GM12874 (cell line): ENCODE measurements around the gene LMO7.

Source experiments
- TF ChIP-seq, protein P1 (sequence below): IDR thresholded peaks from 2 replicates; pipeline ENCODE4 v1.5.1; 2011; ENCODE audit warnings: low read depth, mild to moderate bottlenecking, control low read depth, low read length, moderate library complexity; ENCODE audit not compliant: insufficient read depth

The LMO7 gene

DNA sequence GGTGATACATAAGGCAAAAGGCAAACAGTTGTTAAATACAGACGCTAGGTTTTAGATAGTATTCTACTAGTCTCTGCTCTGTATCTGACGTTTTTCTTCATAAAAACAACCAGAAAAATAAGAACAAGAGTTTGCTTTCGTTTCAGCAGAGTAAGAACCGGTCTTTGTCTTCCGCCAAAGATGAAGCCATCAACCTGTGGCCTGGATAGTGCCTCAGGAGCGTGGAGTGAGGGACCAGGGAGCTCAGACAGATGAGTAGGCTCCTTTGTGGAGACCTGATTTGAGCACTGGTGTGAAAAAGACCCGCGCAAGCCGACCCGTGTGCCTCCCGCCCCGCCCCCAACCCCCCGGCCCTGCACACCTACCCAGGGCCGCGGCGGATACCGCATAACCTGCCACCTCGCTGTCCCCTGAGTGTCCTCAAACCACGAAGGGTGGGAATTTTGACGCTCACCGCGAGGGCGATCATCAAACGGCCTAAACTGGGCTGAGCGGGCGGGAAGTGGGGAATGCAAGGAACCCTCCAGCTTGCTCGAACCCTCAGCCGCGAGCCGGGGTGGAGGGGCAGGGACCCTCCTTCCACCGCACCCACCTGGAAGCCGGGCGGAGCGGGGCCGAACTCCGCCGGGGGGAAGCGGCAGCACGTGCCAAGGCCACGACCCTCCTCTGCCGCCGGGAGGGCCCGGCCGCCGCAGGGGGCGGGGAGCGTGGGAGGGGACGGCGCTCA is 866 bp upstream of the LMO7 start:
- TF ChIP-seq, protein P1, sequence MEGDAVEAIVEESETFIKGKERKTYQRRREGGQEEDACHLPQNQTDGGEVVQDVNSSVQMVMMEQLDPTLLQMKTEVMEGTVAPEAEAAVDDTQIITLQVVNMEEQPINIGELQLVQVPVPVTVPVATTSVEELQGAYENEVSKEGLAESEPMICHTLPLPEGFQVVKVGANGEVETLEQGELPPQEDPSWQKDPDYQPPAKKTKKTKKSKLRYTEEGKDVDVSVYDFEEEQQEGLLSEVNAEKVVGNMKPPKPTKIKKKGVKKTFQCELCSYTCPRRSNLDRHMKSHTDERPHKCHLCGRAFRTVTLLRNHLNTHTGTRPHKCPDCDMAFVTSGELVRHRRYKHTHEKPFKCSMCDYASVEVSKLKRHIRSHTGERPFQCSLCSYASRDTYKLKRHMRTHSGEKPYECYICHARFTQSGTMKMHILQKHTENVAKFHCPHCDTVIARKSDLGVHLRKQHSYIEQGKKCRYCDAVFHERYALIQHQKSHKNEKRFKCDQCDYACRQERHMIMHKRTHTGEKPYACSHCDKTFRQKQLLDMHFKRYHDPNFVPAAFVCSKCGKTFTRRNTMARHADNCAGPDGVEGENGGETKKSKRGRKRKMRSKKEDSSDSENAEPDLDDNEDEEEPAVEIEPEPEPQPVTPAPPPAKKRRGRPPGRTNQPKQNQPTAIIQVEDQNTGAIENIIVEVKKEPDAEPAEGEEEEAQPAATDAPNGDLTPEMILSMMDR: no peak

DNA sequence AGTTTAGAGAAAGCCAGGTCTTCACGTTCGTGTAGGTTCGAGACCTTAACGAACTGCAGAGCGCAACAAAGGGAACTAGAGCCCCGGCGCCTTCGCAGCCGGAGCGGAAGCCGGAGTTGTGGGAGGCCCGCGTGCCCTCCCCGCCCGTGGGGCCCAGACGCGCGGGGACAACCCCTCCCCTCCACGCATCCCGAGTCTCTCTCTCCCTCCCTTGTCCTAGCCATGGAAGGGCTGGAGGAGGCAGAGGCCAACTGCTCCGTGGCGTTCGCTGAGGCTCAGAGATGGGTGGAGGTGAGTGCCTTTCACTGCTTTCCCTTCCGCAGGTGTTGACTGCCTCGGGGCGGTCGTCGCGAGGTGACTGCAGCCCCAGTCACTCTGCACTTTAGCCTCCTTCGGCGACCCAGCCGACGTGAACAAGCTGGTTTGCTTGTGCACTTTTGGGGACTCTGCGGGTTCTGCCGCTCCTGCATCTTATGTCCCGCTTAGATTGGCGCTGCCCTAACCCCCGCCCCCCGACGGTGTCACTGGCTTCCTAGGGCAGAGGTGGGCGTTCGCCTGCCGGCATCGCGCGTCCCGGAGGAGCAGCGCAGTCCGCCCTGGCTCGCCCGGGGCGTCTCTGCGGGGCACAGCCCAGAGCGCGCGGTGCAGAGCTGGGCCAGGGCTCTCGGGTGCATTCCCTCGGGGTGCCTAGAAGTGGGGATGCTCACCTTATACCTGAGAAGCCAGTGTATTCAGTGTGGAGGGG is 478 bp downstream of the LMO7 start:
- TF ChIP-seq, protein P1: no peak

GRCh38 chr13:75637181-75637750 is 1.1 kb downstream of the LMO7 start:
- TF ChIP-seq, protein P1: no peak

GRCh38 chr13:75639454-75639853 is 3.3 kb downstream of the LMO7 start:
- TF ChIP-seq, protein P1: no peak

GRCh38 chr13:75641026-75641425 is 4.9 kb downstream of the LMO7 start:
- TF ChIP-seq, protein P1: no peak

DNA sequence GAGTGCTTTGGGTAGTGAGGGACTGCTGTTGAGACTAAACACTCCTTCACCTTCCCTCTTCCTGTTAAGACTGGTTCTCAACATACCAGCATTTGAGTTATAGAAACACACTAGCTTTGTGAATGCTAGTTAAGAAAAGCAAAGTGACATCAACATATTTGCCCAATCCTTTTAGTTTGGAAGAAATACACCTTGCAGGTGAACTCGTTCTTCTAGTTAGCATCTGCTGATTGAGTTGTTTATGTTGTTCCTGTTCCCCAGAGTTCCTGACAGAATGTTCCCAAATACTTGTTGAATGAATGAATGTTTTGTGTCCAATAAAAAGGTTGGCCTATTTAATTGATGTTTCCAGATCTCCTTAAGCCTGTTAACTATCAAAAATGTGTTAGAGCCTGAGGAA is 7.1 kb downstream of the LMO7 start:
- TF ChIP-seq, protein P1: no peak

- TF ChIP-seq, protein P1: no peak
These were observed 7.6 kb downstream of the LMO7 start for GRCh38 chr13:75643693-75644092.
